H1 (cell line): Measurements from ENCODE around the gene CIPC. TPM values are rescaled to one million over a fixed set of nuclear protein-coding genes. Genes with fewer than 3 reads are reported as not detected.

ENCODE experiments used
- CTCF ChIA-PET: fragments of 300-600 bp; sonication (Branson Sonifier 250); formaldehyde crosslinking; loops from one replicate; lab custom pipeline; 2021; ENCODE audit not compliant: partially characterized antibody; lab: Charles Lee
- POLR2A ChIA-PET: fragments of 300-600 bp; sonication (Branson Sonifier 250); formaldehyde crosslinking; loops from one replicate; lab custom pipeline; 2021; ENCODE audit warnings: inconsistent platforms; ENCODE audit not compliant: partially characterized antibody; lab: Charles Lee
- DNase-seq, 2 experiments: peaks; one replicate each; pipeline versions ENCODE4 v3.0.0 to v3.0.0-alpha.2; 2010 to 2022; ENCODE audit warnings: low spot score in 2 of 2, low read depth in 1 of 2, mixed read lengths in 1 of 2
- FAIRE-seq: peaks from 2 replicates; lab custom pipeline; 2011; peaks lifted over from hg19 to GRCh38; lab: Jason Lieb, UNC
- H2AFZ ChIP-seq: 2 replicates; pipeline ENCODE4 v1.8.1; 2012; ENCODE audit warnings: low read length, inconsistent platforms
- H2AK5ac ChIP-seq: 2 replicates; pipeline ENCODE4 v1.6.1; 2013; ENCODE audit warnings: low read depth, low read length
- H2BK120ac ChIP-seq: replicated peaks from 2 replicates; pipeline ENCODE3; 2013; ENCODE audit warnings: low read depth, low read length, inconsistent platforms
- H2BK12ac ChIP-seq: 2 replicates; pipeline ENCODE4 v1.6.1; 2013; ENCODE audit warnings: low read depth, low read length
- H2BK15ac ChIP-seq: 2 replicates; pipeline ENCODE4 v1.6.1; 2013; ENCODE audit warnings: low read length
- H2BK20ac ChIP-seq: 2 replicates; pipeline ENCODE4 v1.6.1; 2013; ENCODE audit warnings: low read length
- H2BK5ac ChIP-seq: 2 replicates; pipeline ENCODE4 v1.6.1; 2013; ENCODE audit warnings: low read depth, low read length
- H3K14ac ChIP-seq: 2 replicates; pipeline ENCODE4 v1.6.1; 2013; ENCODE audit warnings: inconsistent platforms; ENCODE audit not compliant: insufficient read length
- H3K18ac ChIP-seq: 2 replicates; pipeline ENCODE4 v1.6.1; 2013; ENCODE audit warnings: low read length; ENCODE audit errors: extremely low read depth
- H3K23ac ChIP-seq: 2 replicates; pipeline ENCODE4 v1.6.1; 2013; ENCODE audit warnings: inconsistent platforms; ENCODE audit not compliant: insufficient read length
- H3K23me2 ChIP-seq: 2 replicates; pipeline ENCODE4 v1.6.1; 2013; ENCODE audit warnings: low read depth, low read length
- H3K27ac ChIP-seq: 2 replicates; pipeline ENCODE4 v1.6.1; 2011; ENCODE audit warnings: low read depth, low read length, inconsistent platforms
- H3K27me3 ChIP-seq, 4 experiments: replicated peaks in 1 of 4; 1 replicate in 1 of 4; 2 replicates in 3 of 4; pipeline versions ENCODE4 v1.6.1 to v1.8.1; 2011 to 2013; ENCODE audit warnings: low read length in 3 of 4, mild to moderate bottlenecking in 3 of 4, inconsistent platforms in 2 of 4, mixed read lengths in 2 of 4, moderate library complexity in 1 of 4; ENCODE audit not compliant: control insufficient read depth in 3 of 4, insufficient read depth in 3 of 4; ENCODE audit errors: extremely low read depth in 1 of 4
- H3K36me3 ChIP-seq, 4 experiments: 2 replicates each; pipeline versions ENCODE4 v1.6.1 to v1.8.1; 2011 to 2013; ENCODE audit warnings: mild to moderate bottlenecking in 4 of 4, low read length in 3 of 4, moderate library complexity in 2 of 4, control low read depth in 1 of 4, inconsistent platforms in 1 of 4; ENCODE audit not compliant: insufficient read depth in 4 of 4, control insufficient read depth in 2 of 4
- H3K4ac ChIP-seq: replicated peaks from 2 replicates; pipeline ENCODE3; 2013; ENCODE audit warnings: low read length, low read depth, mixed read lengths, inconsistent platforms; ENCODE audit not compliant: insufficient read length
- H3K4me1 ChIP-seq, 4 experiments: replicated peaks in 1 of 4; 1 replicate in 1 of 4; 2 replicates in 3 of 4; pipeline versions ENCODE4 v1.6.1 to v1.8.1; 2011 to 2013; ENCODE audit warnings: low read length in 3 of 4, inconsistent platforms in 2 of 4, mixed read lengths in 1 of 4; ENCODE audit not compliant: insufficient read depth in 4 of 4, control insufficient read depth in 3 of 4
- H3K4me2 ChIP-seq, 2 experiments: 2 replicates each; pipeline versions ENCODE4 v1.6.1 to v1.8.1; 2011 to 2013; ENCODE audit warnings: low read depth in 2 of 2, low read length in 2 of 2, control low read depth in 1 of 2, inconsistent platforms in 1 of 2, mild to moderate bottlenecking in 1 of 2; ENCODE audit not compliant: insufficient read depth in 1 of 2
- H3K4me3 ChIP-seq, 4 experiments: fragments of 200-600, 300-600 bp in 1 of 4; sonication (generic), shearing (Covaris generic), sonication (Bioruptor Twin) in 1 of 4; 2 replicates each; pipeline versions ENCODE4 v1.5.1 to v1.8.1; 2011 to 2016; ENCODE audit warnings: low read length in 4 of 4, low read depth in 3 of 4, control low read depth in 2 of 4, inconsistent platforms in 2 of 4, mild to moderate bottlenecking in 2 of 4, mixed read lengths in 1 of 4, moderate library complexity in 1 of 4; ENCODE audit not compliant: insufficient read depth in 2 of 4; ENCODE audit errors: extremely low read depth in 1 of 4
- H3K56ac ChIP-seq: replicated peaks from 2 replicates; pipeline ENCODE3; 2013; ENCODE audit warnings: low read depth, mild to moderate bottlenecking, mixed read lengths, low read length, inconsistent platforms; ENCODE audit not compliant: insufficient read length
- H3K79me1 ChIP-seq: 2 replicates; pipeline ENCODE4 v1.6.1; 2013; ENCODE audit warnings: low read depth, low read length, control low read depth
- H3K79me2 ChIP-seq, 2 experiments: 2 replicates each; pipeline versions ENCODE4 v1.6.1 to v1.8.1; 2012 to 2013; ENCODE audit warnings: low read length in 2 of 2, mild to moderate bottlenecking in 2 of 2, inconsistent platforms in 1 of 2; ENCODE audit not compliant: insufficient read depth in 2 of 2, control insufficient read depth in 1 of 2
- H3K9ac ChIP-seq, 4 experiments: replicated peaks in 1 of 4; 1 replicate in 1 of 4; 2 replicates in 3 of 4; pipeline versions ENCODE4 v1.6.1 to v1.8.1; 2011 to 2013; ENCODE audit warnings: low read depth in 3 of 4, low read length in 3 of 4, control low read depth in 2 of 4, mild to moderate bottlenecking in 2 of 4, moderate library complexity in 2 of 4, inconsistent platforms in 1 of 4; ENCODE audit errors: extremely low read depth in 1 of 4
- H3K9me3 ChIP-seq, 2 experiments: 2 replicates each; pipeline versions ENCODE4 v1.6.1 to v1.8.1; 2012 to 2013; ENCODE audit warnings: mild to moderate bottlenecking in 2 of 2, moderate library complexity in 2 of 2, control low read depth in 1 of 2, inconsistent platforms in 1 of 2, low read depth in 1 of 2, low read length in 1 of 2, mixed read lengths in 1 of 2; ENCODE audit not compliant: insufficient read depth in 2 of 2
- H4K20me1 ChIP-seq, 2 experiments: replicated peaks in 1 of 2; 2 replicates each; pipeline versions ENCODE3 to v1.8.1; 2011 to 2013; ENCODE audit warnings: inconsistent platforms in 2 of 2, low read length in 2 of 2, mild to moderate bottlenecking in 1 of 2; ENCODE audit not compliant: insufficient read depth in 2 of 2, control insufficient read depth in 1 of 2
- H4K5ac ChIP-seq: 2 replicates; pipeline ENCODE4 v1.6.1; 2013; ENCODE audit warnings: low read length, low read depth, mixed read lengths, inconsistent platforms; ENCODE audit not compliant: insufficient read length
- H4K8ac ChIP-seq: 2 replicates; pipeline ENCODE4 v1.8.0; 2013; ENCODE audit warnings: mild to moderate bottlenecking, moderate library complexity, low read length, inconsistent platforms; ENCODE audit not compliant: insufficient read depth; ENCODE audit errors: extremely low read depth
- H4K91ac ChIP-seq: replicated peaks from 2 replicates; pipeline ENCODE3; 2013; ENCODE audit warnings: low read length, mixed read lengths, inconsistent platforms; ENCODE audit not compliant: insufficient read length
- JUN ChIP-seq: IDR thresholded peaks from 2 replicates; pipeline ENCODE4 v1.6.1; 2011; ENCODE audit warnings: low read depth, mild to moderate bottlenecking, improper control_type of control experiment, low read length
- WGBS, 2 experiments: shearing (Covaris generic) in 1 of 2; methylation state at CpG; one replicate each; pipeline versions ENCODE4 v1.1.6 to v1.1.7; 2013 to 2015; ENCODE audit warnings: low lambda C conversion rate in 2 of 2, mixed read lengths in 2 of 2, inconsistent platforms in 1 of 2, low coverage in 1 of 2, missing lambda C conversion rate in 1 of 2; ENCODE audit not compliant: insufficient replicate concordance in 2 of 2, insufficient coverage in 1 of 2, insufficient read length in 1 of 2; ENCODE audit errors: extremely low coverage in 1 of 2, missing lambda C conversion rate in 1 of 2; 5-methylcytosine and 5-hydroxymethylcytosine counted together
- polyA plus RNA-seq, 7 experiments: library from polyadenylated mRNA; depleted of rRNA in 3 of 7; stranded (reverse) in 5 of 7; unstranded in 2 of 7; fragments of >200 nt in 5 of 7; fragments of 200-250 nt in 2 of 7; gene quantifications; 1 replicate in 5 of 7; 2 replicates in 1 of 7; 4 replicates in 1 of 7; pipeline versions ENCODE4 v1.2.1 to v1.2.3, GENCODE V29; 2011 to 2013; ENCODE audit warnings: missing spikeins in 2 of 7, mixed read lengths in 2 of 7
- total RNA-seq: library from RNA; stranded (reverse); fragmentation: NEBNext Ultra II Directional; extraction: Animal tissue kit (Norgen Biotek cat#: 25700); gene quantifications from 2 replicates; pipeline ENCODE4 v1.2.1, GENCODE V29; 2021

The CIPC gene
- total and polyA plus RNA-seq, 2 of the 8 experiments (the other 6 are each of a cell fraction or from before 2014, with no cell fraction given): 13.9 to 32.7 TPM

DNA sequence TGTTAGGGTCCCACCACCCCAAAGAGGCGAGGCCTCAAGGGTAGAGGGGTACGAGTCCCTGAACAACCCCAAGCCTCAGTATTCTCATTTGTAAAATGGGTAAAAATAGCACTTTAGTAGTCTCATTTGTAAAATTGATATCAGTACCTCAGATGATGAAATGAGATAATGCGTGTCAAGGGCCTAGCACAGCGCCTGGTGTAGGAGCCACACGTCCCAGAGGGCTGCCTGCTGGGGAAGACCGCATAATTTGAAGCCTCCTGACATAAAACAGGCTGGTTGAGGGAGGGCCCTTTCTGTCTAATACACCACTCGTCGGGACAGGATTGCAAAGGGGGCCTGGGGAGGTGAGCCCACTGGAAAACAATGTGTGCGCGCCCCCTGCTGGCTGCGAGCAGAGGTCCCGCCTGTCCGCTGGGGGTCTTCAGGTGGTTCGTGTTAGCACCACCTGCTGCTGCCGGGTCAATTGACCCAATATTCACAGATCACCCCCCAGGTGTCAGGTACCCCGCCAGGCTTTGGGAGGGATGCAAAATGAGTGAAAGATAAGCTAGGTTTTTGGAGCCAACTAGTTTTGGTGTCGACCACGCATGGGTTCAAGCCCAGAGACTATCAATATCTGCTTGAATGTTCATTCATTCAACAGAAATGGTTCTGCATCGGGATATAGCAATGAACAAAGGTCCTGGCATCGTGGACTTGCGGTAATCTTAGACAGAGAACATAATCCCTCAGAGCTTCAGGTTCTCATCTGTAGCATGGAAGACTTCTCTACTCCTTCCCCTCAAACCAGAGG is 44.8 kb upstream of the CIPC start:
- H3K4me2 ChIP-seq: no peak overlapping the region
- peaks cover 0 to 12% (median 7%) of the 10 kb centered on the region in 4 experiments; a peak in 5 of 7 replicates for H3K4me1 ChIP-seq
- H4K5ac ChIP-seq: no peak overlapping the region
- H2BK12ac ChIP-seq: 0 out of 2 replicates have a peak overlapping the region, but pooled peaks have one; percentile 92
- H3K36me3 ChIP-seq: no peaks in the 10 kb centered on the region
- no peaks in the 10 kb centered on the region; the same call in 1 of the 2 replicates for H3K23me2 ChIP-seq
- FAIRE-seq: peak; percentile 28
- H3K14ac ChIP-seq: no peak overlapping the region
- no peaks in the 10 kb centered on the region for H3K27me3 ChIP-seq
- ChIA-PET CTCF (interaction anchor here (0.6 to 10.4 kb wide), 55 partner anchors 7 to 242 kb away, joined by 3 to 237 read pairs (median 5); partner anchors contain the start of gene IRF2BPL), POLR2A (interaction anchor here (1.0 to 1.8 kb wide), 4 partner anchors 9 to 92 kb away, joined by 3 to 4 read pairs (median 3); no protein-coding TSS in a partner anchor)
- peak overlapping the region; percentile 49; the same call in 1 of the 2 replicates for H2BK5ac ChIP-seq
- H3K79me2 ChIP-seq: no peaks in the 10 kb centered on the region
- H3K27ac ChIP-seq: no peak overlapping the region
- no peak overlapping the region for H2AFZ ChIP-seq
- no peak overlapping the region for H4K8ac ChIP-seq
- H4K91ac ChIP-seq: peak overlapping the region; percentile 83
- no peak overlapping the region for H3K18ac ChIP-seq
- no peak overlapping the region for H3K4ac ChIP-seq
- H3K4me3 ChIP-seq: no peak overlapping the region
- peak overlapping the region; percentile 65; the same call in 1 of the 2 replicates for H2BK15ac ChIP-seq
- 34% methylated on average over 21 of the region's 21 CpGs; no CpG with 5 or more reads in 1 of the 2 experiments for WGBS, 2 experiments
- H4K20me1 ChIP-seq: no peaks in the 10 kb centered on the region
- no peak overlapping the region for H3K23ac ChIP-seq
- H2BK120ac ChIP-seq: peak overlapping the region; percentile 84
- peaks cover 3 to 5% of the 10 kb centered on the region in 2 experiments; a peak in 2 of 4 replicates for H3K9me3 ChIP-seq
- no peaks in the 10 kb centered on the region for H3K79me1 ChIP-seq
- peak overlapping the region; percentile 34; the same call in 1 of the 2 replicates for H2BK20ac ChIP-seq
- no peak overlapping the region for H3K56ac ChIP-seq
- no peak overlapping the region for H3K9ac ChIP-seq
- no peak overlapping the region for H2AK5ac ChIP-seq
- DNase-seq: peak; percentile 70 to 93
- no peak for TF ChIP-seq JUN
